HCT116 (cell line): Measurements from ENCODE around the gene GRB10. TPM values are rescaled to one million over a fixed set of nuclear protein-coding genes. Genes with fewer than 3 reads are reported as not detected.

Experiments
- ATAC-seq: fragments of 200-7000 bp; cut with Tn5 transposase; 2 replicates; pipeline ENCODE4 v1.9.1; 2020; ENCODE audit warnings: mild to moderate bottlenecking, moderate library complexity
- BruUV-seq: library from RNA; stranded (reverse); fragments of 400-500 nt; replicated peaks from 2 replicates; lab custom pipeline; 2021; lab: Mats Ljungman, UMichigan
- CTCF ChIA-PET: fragments of 300-600 bp; sonication (Branson Sonifier 250); formaldehyde crosslinking; loops from one replicate; lab custom pipeline; 2021; ENCODE audit warnings: antibody characterized with exemption; lab: Charles Lee
- POLR2A ChIA-PET: fragments of 300-600, 350-600 bp; sonication (Branson Sonifier 250); formaldehyde crosslinking; loops from one replicate; lab custom pipeline; 2021; ENCODE audit warnings: antibody characterized with exemption; lab: Charles Lee
- RAD21 ChIA-PET, 2 experiments: fragments of 300-600 bp; sonication (Branson Sonifier 250); formaldehyde crosslinking; loops; one replicate each; lab custom pipeline; 2023; ENCODE audit warnings: low total read pairs in 2 of 2; ENCODE audit not compliant: uncharacterized antibody in 2 of 2, unreplicated experiment in 2 of 2, low non-redundant PET in 1 of 2; lab: Charles Lee
- DNase-seq: peaks from one replicate; pipeline ENCODE4 v3.0.0-alpha.2; 2010; ENCODE audit warnings: low read depth, low spot score
- H2AFZ ChIP-seq: fragments of 200-600 bp; shearing (Covaris generic), sonication (generic); 2 replicates; pipeline ENCODE4 v1.6.1; 2017; ENCODE audit warnings: low read depth, mixed run types, mixed read lengths, antibody characterized with exemption, low read length; ENCODE audit not compliant: poor library complexity, severe bottlenecking
- H3K27ac ChIP-seq: 2 replicates; pipeline ENCODE4 v1.5.1; 2012; ENCODE audit warnings: low read depth, low read length
- H3K27me3 ChIP-seq: fragments of 200-600 bp; sonication (generic); 2 replicates; pipeline ENCODE4 v1.6.1; 2016; ENCODE audit warnings: mixed run types, low read length, mixed read lengths; ENCODE audit not compliant: insufficient read depth
- H3K36me3 ChIP-seq, 2 experiments: fragments of 200-500 bp in 1 of 2; fragments of 200-600 bp in 1 of 2; sonication (Bioruptor generic) in 1 of 2; sonication (generic) in 1 of 2; 2 replicates each; pipeline versions ENCODE4 v1.5.1 to v1.6.1; 2014 to 2016; ENCODE audit warnings: low read length in 2 of 2, inconsistent platforms in 1 of 2, mixed read lengths in 1 of 2, mixed run types in 1 of 2; ENCODE audit not compliant: insufficient read depth in 2 of 2, control insufficient read depth in 1 of 2
- H3K4me1 ChIP-seq, 2 experiments: fragments of 200-600 bp in 1 of 2; sonication (generic) in 1 of 2; 2 replicates each; pipeline versions ENCODE4 v1.5.1 to v1.6.1; 2012 to 2017; ENCODE audit warnings: low read length in 2 of 2, inconsistent platforms in 1 of 2, mild to moderate bottlenecking in 1 of 2, mixed read lengths in 1 of 2, mixed run types in 1 of 2, moderate library complexity in 1 of 2; ENCODE audit not compliant: insufficient read depth in 2 of 2, control insufficient read depth in 1 of 2
- H3K4me2 ChIP-seq: fragments of 200-600 bp; sonication (generic); 2 replicates; pipeline ENCODE4 v1.6.1; 2017; ENCODE audit warnings: mixed run types, low read length, mixed read lengths
- H3K4me3 ChIP-seq, 2 experiments: fragments of 200-600 bp in 1 of 2; sonication (generic) in 1 of 2; replicated peaks in 1 of 2; 2 replicates each; pipeline ENCODE4 v1.5.1; 2011 to 2016; ENCODE audit warnings: low read length in 2 of 2, control low read depth in 1 of 2, low read depth in 1 of 2, mild to moderate bottlenecking in 1 of 2, mixed read lengths in 1 of 2, mixed run types in 1 of 2
- H3K79me2 ChIP-seq: fragments of 200-600 bp; sonication (generic); 2 replicates; pipeline ENCODE4 v1.6.1; 2017; ENCODE audit warnings: mild to moderate bottlenecking, mixed run types, low read length, moderate library complexity, mixed read lengths; ENCODE audit not compliant: insufficient read depth
- H3K9ac ChIP-seq: fragments of 200-600 bp; sonication (generic); 2 replicates; pipeline ENCODE4 v1.6.1; 2016; ENCODE audit warnings: low read length, mixed read lengths
- H3K9me2 ChIP-seq: fragments of 200-600 bp; sonication (generic), shearing (Covaris generic); 2 replicates; pipeline ENCODE4 v1.6.1; 2017; ENCODE audit warnings: mixed run types, mild to moderate bottlenecking, moderate library complexity; ENCODE audit not compliant: insufficient read depth
- H3K9me3 ChIP-seq, 2 experiments: fragments of 200-500 bp in 1 of 2; fragments of 200-600 bp in 1 of 2; sonication (Bioruptor generic) in 1 of 2; sonication (generic) in 1 of 2; 2 replicates each; pipeline ENCODE4 v1.6.1; 2014 to 2017; ENCODE audit warnings: low read length in 2 of 2, mixed read lengths in 2 of 2, inconsistent platforms in 1 of 2, low read depth in 1 of 2, mild to moderate bottlenecking in 1 of 2, mixed run types in 1 of 2, moderate library complexity in 1 of 2; ENCODE audit not compliant: control insufficient read depth in 1 of 2, insufficient read depth in 1 of 2
- H4K20me1 ChIP-seq: fragments of 200-600 bp; sonication (generic), shearing (Covaris generic); 2 replicates; pipeline ENCODE4 v1.6.1; 2017; ENCODE audit warnings: mixed run types, mild to moderate bottlenecking, moderate library complexity; ENCODE audit not compliant: insufficient read depth
- ATF3 ChIP-seq: IDR thresholded peaks from 2 replicates; pipeline ENCODE4 v1.6.1; 2012
- CEBPB ChIP-seq: IDR thresholded peaks from 2 replicates; pipeline ENCODE4 v1.6.1; 2012; ENCODE audit warnings: low read depth
- CTCF ChIP-seq, 3 experiments: fragments of 200-600 bp in 1 of 3; sonication (generic) in 1 of 3; IDR thresholded peaks in 2 of 3; conservative IDR thresholded peaks in 1 of 3; 2 replicates each; pipeline ENCODE4 v1.5.1; 2012 to 2017; ENCODE audit warnings: low read depth in 2 of 3, low read length in 2 of 3, antibody characterized with exemption in 1 of 3, borderline replicate concordance in 1 of 3, control low read depth in 1 of 3, mild to moderate bottlenecking in 1 of 3, mixed read lengths in 1 of 3, mixed run types in 1 of 3, moderate library complexity in 1 of 3; ENCODE audit not compliant: insufficient read depth in 1 of 3
- ELF1 ChIP-seq: IDR thresholded peaks from 2 replicates; pipeline ENCODE4 v1.6.1; 2012; ENCODE audit warnings: low read depth, borderline replicate concordance
- EZH2 ChIP-seq: fragments of 200-600 bp; sonication (generic); IDR thresholded peaks from 2 replicates; pipeline ENCODE4 v1.6.1; 2017; ENCODE audit warnings: antibody characterized with exemption, mixed run types
- EZH2phosphoT487 ChIP-seq: fragments of 200-600 bp; IDR thresholded peaks from 2 replicates; pipeline ENCODE4 v1.6.1; 2018; ENCODE audit warnings: antibody characterized with exemption, borderline replicate concordance
- FOSL1 ChIP-seq: IDR thresholded peaks from 2 replicates; pipeline ENCODE4 v1.6.1; 2012; ENCODE audit warnings: low read depth
- JUND ChIP-seq: IDR thresholded peaks from 2 replicates; pipeline ENCODE4 v1.6.1; 2012
- MAX ChIP-seq: IDR thresholded peaks from 2 replicates; pipeline ENCODE4 v1.6.1; 2012
- POLR2A ChIP-seq: IDR thresholded peaks from 2 replicates; pipeline ENCODE4 v1.7.0; 2011; ENCODE audit warnings: borderline replicate concordance; ENCODE audit not compliant: insufficient read depth, insufficient read length; ENCODE audit errors: extremely low read depth
- POLR2AphosphoS5 ChIP-seq: IDR thresholded peaks from 2 replicates; pipeline ENCODE4 v1.6.1; 2011; ENCODE audit warnings: mild to moderate bottlenecking, low read depth, low read length, moderate library complexity
- SIN3A ChIP-seq: IDR thresholded peaks from 2 replicates; pipeline ENCODE4 v1.6.1; 2012; ENCODE audit warnings: low read depth
- SP1 ChIP-seq: IDR thresholded peaks from 2 replicates; pipeline ENCODE4 v1.6.1; 2012; ENCODE audit warnings: low read depth
- SRF ChIP-seq: IDR thresholded peaks from 2 replicates; pipeline ENCODE4 v1.6.1; 2012; ENCODE audit warnings: low read depth
- YY1 ChIP-seq: IDR thresholded peaks from 2 replicates; pipeline ENCODE4 v1.6.1; 2011; ENCODE audit warnings: low read length, low read depth, moderate library complexity, mild to moderate bottlenecking; ENCODE audit not compliant: insufficient replicate concordance; ENCODE audit errors: extremely low read depth
- ZFX ChIP-seq: fragments of 450-650 bp; IDR thresholded peaks from 2 replicates; pipeline ENCODE4 v1.6.1; 2017
- intact Hi-C: fragments of 100-400 bp; cut with micrococcal nuclease; formaldehyde crosslinking; loops from 2 replicates; pipeline ENCODE4 v1.10.0; 2022
- total RNA-seq: library from RNA; stranded (reverse); gene quantifications from one replicate; pipeline ENCODE4 v1.2.1, GENCODE V29; 2021; ENCODE audit not compliant: unreplicated experiment

GRB10 gene
- total RNA-seq, 1 experiment from 2014 or later = 37.3 TPM

GRCh38 chr7:50584793-50585408 lies 197.8 kb downstream of the GRB10 start:
- Histone ChIP-seq H2AFZ (no peak overlapping the region), H4K20me1 (no peaks in the 10 kb centered on the region), H3K4me2 (no peak overlapping the region), H3K4me1 (peaks cover 0 to 6% of the 10 kb centered on the region in 2 experiments; a peak in 1 of 4 replicates), H3K9me2 (no peaks in the 10 kb centered on the region), H3K9me3 (no peaks in the 10 kb centered on the region), H3K27ac (no peak overlapping the region), H3K4me3 (no peak overlapping the region), H3K9ac (no peak overlapping the region), H3K79me2 (no peaks in the 10 kb centered on the region), H3K27me3 (no peaks in the 10 kb centered on the region), H3K36me3 (no peaks in the 10 kb centered on the region)
- POLR2A ChIA-PET = no interaction called here
- DNase-seq (no peak), ATAC-seq (no peak)
- TF ChIP-seq MAX (peak; percentile 74), SP1 (0 out of 2 replicates have a peak, but pooled peaks have one; percentile 26), YY1 (no peak), CTCF (IDR thresholded peaks at IDR 0.05 in 2 of 3, conservative IDR thresholded peaks at IDR 0.05 in 1 of 3; ENCODE audit: borderline replicate concordance in 1 of 3, insufficient read depth in 1 of 3, low read depth in 2 of 3, low read length in 2 of 3) (no peak)
- CTCF ChIA-PET = interaction anchor here (1.1 kb wide), 1 partner anchor 9 kb away, joined by 4 read pairs; no protein-coding TSS in a partner anchor
- RAD21 ChIA-PET = no interaction called here
- intact Hi-C loops = no loop called here
- no TSS peak for BruUV-seq

- no peaks in the 10 kb centered on the region for H3K27me3 ChIP-seq
- H4K20me1 ChIP-seq = no peaks in the 10 kb centered on the region
- POLR2A ChIA-PET = no interaction called here
- intact Hi-C loops = no loop called here
- H3K4me2 ChIP-seq = no peak overlapping the region
- H3K36me3 ChIP-seq = no peaks in the 10 kb centered on the region
- CTCF ChIA-PET = interaction anchor here (0.6 to 1.1 kb wide), 2 partner anchors 9 to 841 kb away, joined by 3 to 4 read pairs; no protein-coding TSS in a partner anchor
- RAD21 ChIA-PET = no interaction called here
- H3K4me1 ChIP-seq = peaks cover 0 to 6% of the 10 kb centered on the region in 2 experiments; a peak in 1 of 4 replicates
- ATAC-seq (no peak), DNase-seq (no peak)
- no peaks in the 10 kb centered on the region for H3K79me2 ChIP-seq
- no peaks in the 10 kb centered on the region for H3K9me3 ChIP-seq
- H3K9me2 ChIP-seq = no peaks in the 10 kb centered on the region
- no peak overlapping the region for H3K9ac ChIP-seq
- TF ChIP-seq EZH2phosphoT487 (no peak), CEBPB (no peak), ZFX (no peak), ELF1 (no peak), POLR2AphosphoS5 (no peak), SP1 (no peak), JUND (no peak), EZH2 (no peak), POLR2A (no peak), SIN3A (no peak), YY1 (no peak), ATF3 (no peak), SRF (no peak), FOSL1 (no peak)
- H2AFZ ChIP-seq = no peak overlapping the region
- no TSS peak for BruUV-seq
- no peak overlapping the region for H3K27ac ChIP-seq
- H3K4me3 ChIP-seq = no peak overlapping the region
Measured at GRCh38 chr7:50584386-50584785, 198.3 kb downstream of the GRB10 start.
